ENCODE data around the gene UBE2H. TPM values are rescaled to one million over a fixed set of nuclear protein-coding genes. Genes with fewer than 3 reads are reported as not detected.

UBE2H gene
- total and polyA plus RNA-seq, 2 donors (not counting 1 experiment from before 2014, with no cell fraction given), result 23.3 to 54.1 TPM

- Mint-ChIP-seq H3K27ac (peak overlapping the region; percentile 78), H3K9me3 (ENCODE audit: insufficient read depth) (peaks cover 5% of the 10 kb centered on the region), H3K27me3 (no peaks in the 10 kb centered on the region), H3K4me3 (peak overlapping the region; percentile 58), H3K4me1 (peaks cover 84% of the 10 kb centered on the region)
- Histone ChIP-seq H3K9ac (ENCODE audit: low read length) (peak overlapping the region; percentile 53), H3K27ac (ENCODE audit: low read length in 2 of 2) (peak overlapping the region; percentile 50 to 76), H3K9me3 (ENCODE audit: control extremely low read depth in 1 of 3, control insufficient read depth in 2 of 3, insufficient read depth in 1 of 3, low read length in 2 of 3) (peaks cover 0 to 5% (median 1%) of the 10 kb centered on the region in 3 donors), H2AFZ (ENCODE audit: insufficient read depth, low read depth, low read length, poor library complexity, severe bottlenecking) (no peak overlapping the region), H3K4me2 (replicated peaks; ENCODE audit: low read depth, low read length, poor library complexity, severe bottlenecking) (peak overlapping the region; percentile 67), H3K79me2 (ENCODE audit: control insufficient read depth, insufficient read depth, low read length) (peaks cover 86% of the 10 kb centered on the region), H3K4me3 (ENCODE audit: control extremely low read depth in 1 of 5, extremely low read depth in 1 of 5, insufficient read depth in 1 of 5, low read depth in 2 of 5, low read length in 4 of 5) (peak overlapping the region in 1 of 5 experiments; percentile 43), H4K20me1 (ENCODE audit: control insufficient read depth, insufficient read depth, low read length, poor library complexity, severe bottlenecking) (peaks cover 23% of the 10 kb centered on the region), H3K4me1 (ENCODE audit: control insufficient read depth in 2 of 2, insufficient read depth in 2 of 2, low read length in 2 of 2) (peaks cover 63 to 72% of the 10 kb centered on the region in 2 donors), H3K36me3 (replicated peaks in 1 of 2; ENCODE audit: control extremely low read depth in 1 of 2, control insufficient read depth in 1 of 2, extremely low read depth in 1 of 2, insufficient read depth in 2 of 2, low read length in 1 of 2) (peaks cover 0 to 21% of the 10 kb centered on the region in 2 experiments), H3K27me3 (replicated peaks in 1 of 4; ENCODE audit: control extremely low read depth in 1 of 4, control insufficient read depth in 3 of 4, insufficient read depth in 4 of 4, low read length in 3 of 4) (no peaks in the 10 kb centered on the region)
- intact Hi-C loops (cut with micrococcal nuclease), result no loop called here
- POLR2A ChIA-PET, result interaction anchor here (1.8 kb wide), 1 partner anchor 11 kb away, joined by 5 read pairs; no protein-coding TSS in a partner anchor
- TF ChIP-seq CTCF (IDR thresholded peaks at IDR 0.05), result no peak
- TF ChIP-seq EZH2 (IDR thresholded peaks at IDR 0.05; ENCODE audit: borderline replicate concordance, insufficient read depth, low read depth, low read length, poor library complexity, severe bottlenecking), result no peak
- CTCF ChIA-PET, result no interaction called here
- WGBS (ENCODE audit: insufficient coverage), result 100% methylated on average over 1 of the region's 5 CpGs
- ATAC-seq (ENCODE audit: low read depth), result no peak
- no peak for DNase-seq
Measured at GRCh38 chr7:129906700-129907099, 46.1 kb downstream of the UBE2H start.

- WGBS (ENCODE audit: insufficient coverage), result 0% methylated on average over 2 of the region's 5 CpGs
- Histone ChIP-seq H4K20me1 (ENCODE audit: control insufficient read depth, insufficient read depth, low read length, poor library complexity, severe bottlenecking) (peaks cover 29% of the 10 kb centered on the region), H2AFZ (ENCODE audit: insufficient read depth, low read depth, low read length, poor library complexity, severe bottlenecking) (no peak overlapping the region), H3K9ac (ENCODE audit: low read length) (peak overlapping the region; percentile 39), H3K9me3 (ENCODE audit: control extremely low read depth in 1 of 3, control insufficient read depth in 2 of 3, insufficient read depth in 1 of 3, low read length in 2 of 3) (peaks cover 0 to 5% (median 1%) of the 10 kb centered on the region in 3 donors), H3K4me3 (ENCODE audit: control extremely low read depth in 1 of 5, extremely low read depth in 1 of 5, insufficient read depth in 1 of 5, low read depth in 2 of 5, low read length in 4 of 5) (peak overlapping the region in 1 of 5 experiments; percentile 41), H3K27me3 (replicated peaks in 1 of 4; ENCODE audit: control extremely low read depth in 1 of 4, control insufficient read depth in 3 of 4, insufficient read depth in 4 of 4, low read length in 3 of 4) (no peaks in the 10 kb centered on the region), H3K27ac (ENCODE audit: low read length in 2 of 2) (peak overlapping the region; percentile 53 to 77), H3K79me2 (ENCODE audit: control insufficient read depth, insufficient read depth, low read length) (peaks cover 84% of the 10 kb centered on the region), H3K4me1 (ENCODE audit: control insufficient read depth in 2 of 2, insufficient read depth in 2 of 2, low read length in 2 of 2) (peaks cover 65 to 68% of the 10 kb centered on the region in 2 donors), H3K4me2 (replicated peaks; ENCODE audit: low read depth, low read length, poor library complexity, severe bottlenecking) (peak overlapping the region; percentile 61), H3K36me3 (replicated peaks in 1 of 2; ENCODE audit: control extremely low read depth in 1 of 2, control insufficient read depth in 1 of 2, extremely low read depth in 1 of 2, insufficient read depth in 2 of 2, low read length in 1 of 2) (peaks cover 0 to 23% of the 10 kb centered on the region in 2 experiments)
- Mint-ChIP-seq H3K9me3 (ENCODE audit: insufficient read depth) (peaks cover 5% of the 10 kb centered on the region), H3K27me3 (no peaks in the 10 kb centered on the region), H3K4me3 (peak overlapping the region; percentile 41), H3K4me1 (peaks cover 83% of the 10 kb centered on the region), H3K27ac (peak overlapping the region; percentile 84)
- POLR2A ChIA-PET, result interaction anchor here (0.6 to 1.0 kb wide), 2 partner anchors 47 to 56 kb away, joined by 3 to 16 read pairs; no protein-coding TSS in a partner anchor
- CTCF ChIA-PET, result interaction anchor here (0.6 to 2.1 kb wide), 5 partner anchors 11 to 89 kb away, joined by 3 to 6 read pairs (median 4); no protein-coding TSS in a partner anchor
- peak; percentile 69 for DNase-seq
- TF ChIP-seq CTCF (IDR thresholded peaks at IDR 0.05), result no peak
- no peak for TF ChIP-seq EZH2 (IDR thresholded peaks at IDR 0.05; ENCODE audit: borderline replicate concordance, insufficient read depth, low read depth, low read length, poor library complexity, severe bottlenecking)
- peak; percentile 89 for ATAC-seq (ENCODE audit: low read depth)
- intact Hi-C loops (cut with micrococcal nuclease), result no loop called here
Measured at GRCh38 chr7:129903935-129904334, 48.8 kb downstream of the UBE2H start.
